Memory B cell (primary cell): Measurements from ENCODE around the gene PHC2.

ENCODE experiments used
- ATAC-seq: fragments of 150-1000 bp; cut with Tn5 transposase; 2 replicates; pipeline ENCODE4 v1.10.0; 2021; ENCODE audit warnings: low read depth, mild to moderate bottlenecking, moderate library complexity
- DNase-seq, 2 donors: peaks; one replicate each; pipeline ENCODE4 v3.0.0; 2022; ENCODE audit warnings: low spot score in 2 of 2
- H3K27ac Mint-ChIP-seq: one replicate; pipeline ENCODE4 v1.8.0; 2022; ENCODE audit warnings: mild to moderate bottlenecking, moderate library complexity, mixed read lengths
- H3K27me3 Mint-ChIP-seq: one replicate; pipeline ENCODE4 v1.8.0; 2022; ENCODE audit warnings: mixed read lengths
- H3K36me3 Mint-ChIP-seq: one replicate; pipeline ENCODE4 v1.8.0; 2022; ENCODE audit warnings: mild to moderate bottlenecking, mixed read lengths
- H3K4me1 Mint-ChIP-seq: one replicate; pipeline ENCODE4 v1.8.0; 2022; ENCODE audit warnings: mixed read lengths
- H3K4me3 Mint-ChIP-seq: one replicate; pipeline ENCODE4 v1.8.0; 2022; ENCODE audit warnings: mild to moderate bottlenecking, moderate library complexity, mixed read lengths
- H3K9me3 Mint-ChIP-seq: one replicate; pipeline ENCODE4 v1.8.0; 2022; ENCODE audit warnings: mixed read lengths

The PHC2 gene

DNA sequence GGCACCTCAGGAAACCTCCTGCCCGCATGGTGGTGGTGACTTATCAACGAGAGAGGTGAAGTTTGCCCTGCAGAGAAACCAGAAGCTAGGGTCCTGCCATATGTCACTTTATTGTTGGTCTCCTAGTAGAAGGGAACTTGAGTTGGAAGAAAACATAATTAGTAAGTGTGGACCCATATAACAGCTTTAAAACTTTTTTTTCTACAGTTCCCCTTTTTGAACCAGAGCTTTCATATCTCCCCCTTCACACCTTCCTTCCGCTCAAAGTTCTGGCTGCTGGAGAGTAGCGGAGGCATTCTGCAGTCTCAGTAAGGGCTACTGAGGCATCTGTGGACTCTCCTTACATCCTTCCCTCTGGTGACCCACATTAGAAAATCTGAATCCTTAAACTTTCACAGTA is 48.9 kb downstream of the PHC2 start:
- ATAC-seq (peak; percentile 91), DNase-seq (peak in 1 of 2 donors; percentile 7)
- no peaks in the 10 kb centered on the region for H3K9me3 Mint-ChIP-seq
- no peaks in the 10 kb centered on the region for H3K36me3 Mint-ChIP-seq
- H3K4me3 Mint-ChIP-seq, result no peak overlapping the region
- no peak overlapping the region for H3K27ac Mint-ChIP-seq
- peaks cover 13% of the 10 kb centered on the region for H3K4me1 Mint-ChIP-seq
- peaks cover 18% of the 10 kb centered on the region for H3K27me3 Mint-ChIP-seq

DNA sequence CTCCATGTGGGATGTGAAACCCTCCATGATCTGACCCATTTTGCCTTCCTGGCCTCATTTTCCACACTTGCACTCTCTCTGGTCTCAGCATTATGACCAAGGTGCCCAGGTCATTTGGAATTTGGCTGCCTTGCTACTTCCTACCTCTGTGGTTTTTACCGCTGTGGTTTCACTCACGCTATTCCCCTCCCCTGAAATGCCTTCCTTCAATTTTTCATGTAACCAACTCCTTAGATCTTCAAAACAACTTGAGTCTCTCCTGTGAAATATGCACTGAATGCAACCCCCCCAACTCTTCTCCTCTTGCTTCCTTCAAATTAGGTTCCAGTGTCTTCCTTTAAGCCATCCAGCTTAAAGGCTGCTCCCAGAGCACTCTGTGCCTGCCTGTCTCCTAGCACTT is 50.1 kb downstream of the PHC2 start:
- Mint-ChIP-seq H3K4me3 (no peak overlapping the region), H3K27me3 (peaks cover 18% of the 10 kb centered on the region), H3K4me1 (peaks cover 13% of the 10 kb centered on the region), H3K27ac (no peak overlapping the region), H3K36me3 (no peaks in the 10 kb centered on the region), H3K9me3 (no peaks in the 10 kb centered on the region)
- ATAC-seq, result no peak
- DNase-seq, result no peak

DNA sequence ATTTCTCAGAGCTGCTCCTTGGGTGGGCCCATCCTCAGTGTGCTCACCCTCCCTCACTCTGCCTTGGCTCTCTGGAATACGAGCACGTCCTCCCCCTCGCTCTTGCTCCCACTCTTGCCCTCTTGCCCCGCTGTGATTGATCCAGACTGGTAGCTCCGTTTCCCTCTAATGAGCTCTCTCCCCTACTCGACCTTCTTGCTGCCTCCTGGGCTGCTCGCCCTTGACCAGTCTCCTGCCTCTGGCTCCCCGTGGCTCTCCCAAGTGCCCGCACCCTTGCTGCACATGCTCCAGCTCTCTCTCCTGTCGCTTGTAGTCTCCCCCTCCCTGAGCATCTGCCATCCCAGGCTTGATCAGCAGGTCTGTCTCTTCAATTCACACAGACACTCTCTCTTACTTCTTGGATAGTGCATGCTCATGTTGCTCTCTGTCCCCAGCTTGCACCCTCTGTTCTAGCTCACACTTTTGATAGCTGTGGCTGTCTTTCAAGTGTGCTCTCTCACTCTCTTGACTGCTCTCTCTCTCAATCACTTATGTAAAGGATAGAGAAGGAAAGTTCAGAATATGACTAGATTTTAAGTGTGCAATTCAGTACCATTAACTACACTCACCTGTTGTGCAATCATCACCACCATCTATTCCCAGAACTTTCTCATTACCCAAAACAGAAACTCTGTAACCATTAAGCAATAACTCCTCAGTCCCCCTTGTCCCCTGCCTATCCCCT is 51.1 kb downstream of the PHC2 start:
- no peak overlapping the region for H3K27ac Mint-ChIP-seq
- H3K36me3 Mint-ChIP-seq, result no peaks in the 10 kb centered on the region
- no peaks in the 10 kb centered on the region for H3K9me3 Mint-ChIP-seq
- peaks cover 19% of the 10 kb centered on the region for H3K27me3 Mint-ChIP-seq
- no peak overlapping the region for H3K4me3 Mint-ChIP-seq
- DNase-seq (no peak), ATAC-seq (no peak)
- peaks cover 13% of the 10 kb centered on the region for H3K4me1 Mint-ChIP-seq

DNA sequence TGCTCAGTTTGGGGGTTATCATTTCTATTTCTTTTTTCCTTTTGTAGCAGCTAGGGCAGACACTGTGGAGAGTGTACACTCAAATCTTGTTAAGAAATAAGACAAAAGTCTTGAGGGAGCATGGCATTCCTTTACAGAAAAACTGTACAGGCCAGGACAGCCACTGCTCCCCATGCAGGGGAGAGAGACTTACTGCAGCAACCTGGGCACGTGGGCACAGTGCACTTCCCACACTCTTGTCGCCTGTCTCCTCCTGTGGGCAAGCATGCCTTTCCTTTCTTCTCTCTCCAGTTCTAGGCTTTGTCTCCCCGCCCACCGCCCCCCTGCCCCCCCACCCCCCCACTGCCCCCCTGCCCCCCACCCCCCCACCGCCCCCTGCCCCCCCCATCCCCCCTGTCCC is 51.9 kb downstream of the PHC2 start:
- H3K36me3 Mint-ChIP-seq, result no peaks in the 10 kb centered on the region

DNA sequence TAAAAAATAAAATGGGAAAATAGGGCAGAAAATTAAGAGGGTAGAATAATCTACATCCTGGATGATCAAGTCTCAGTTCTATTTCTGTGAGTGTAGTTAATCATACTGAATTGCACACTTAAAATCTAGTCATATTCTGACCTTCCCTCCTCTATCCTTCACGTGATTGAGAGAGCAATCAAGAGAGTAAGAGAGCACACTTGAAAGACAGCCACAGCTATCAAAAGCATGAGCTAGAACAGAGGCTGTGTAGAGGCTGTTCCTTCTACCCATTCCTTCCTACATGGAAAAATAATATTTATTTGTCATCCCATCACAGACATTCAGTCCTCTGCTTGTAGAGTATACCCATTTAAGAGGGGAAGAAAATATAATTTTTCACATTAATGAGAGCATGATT is 52.4 kb downstream of the PHC2 start:
- no peak for DNase-seq
- no peaks in the 10 kb centered on the region for H3K36me3 Mint-ChIP-seq
- no peak overlapping the region for H3K27ac Mint-ChIP-seq
- no peaks in the 10 kb centered on the region for H3K9me3 Mint-ChIP-seq
- ATAC-seq, result no peak
- H3K4me1 Mint-ChIP-seq, result peaks cover 13% of the 10 kb centered on the region
- H3K27me3 Mint-ChIP-seq, result peaks cover 19% of the 10 kb centered on the region
- H3K4me3 Mint-ChIP-seq, result no peak overlapping the region

More for the DNA sequence above, 51.9 kb downstream of the PHC2 start:
- Mint-ChIP-seq H3K4me1 (peaks cover 13% of the 10 kb centered on the region), H3K4me3 (no peak overlapping the region), H3K27ac (no peak overlapping the region), H3K9me3 (no peaks in the 10 kb centered on the region), H3K27me3 (peaks cover 17% of the 10 kb centered on the region)
- ATAC-seq (no peak), DNase-seq (no peak)

DNA sequence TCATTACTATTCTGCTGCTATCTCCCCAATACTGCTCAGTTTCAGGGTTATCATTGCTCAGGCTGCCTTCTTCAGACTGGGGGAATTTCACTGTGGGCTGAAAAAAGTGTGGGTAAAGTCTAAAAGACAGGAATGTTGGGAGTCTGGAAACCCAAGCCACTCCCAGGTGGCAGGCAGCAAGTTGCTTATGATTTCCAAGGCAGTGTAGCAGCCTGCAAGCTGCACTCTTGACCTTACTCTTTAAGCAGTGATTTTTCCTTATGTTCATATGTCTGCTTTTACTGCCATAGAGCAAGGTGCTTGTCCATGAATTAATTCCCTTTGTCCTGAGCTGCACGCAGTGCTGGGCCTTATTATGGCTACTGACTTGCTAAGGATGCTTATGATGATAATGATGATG is 53.1 kb downstream of the PHC2 start:
- H3K4me3 Mint-ChIP-seq, result no peak overlapping the region
- H3K36me3 Mint-ChIP-seq, result no peaks in the 10 kb centered on the region
- no peaks in the 10 kb centered on the region for H3K9me3 Mint-ChIP-seq
- no peak overlapping the region for H3K27ac Mint-ChIP-seq
- H3K4me1 Mint-ChIP-seq, result peaks cover 13% of the 10 kb centered on the region
- peaks cover 22% of the 10 kb centered on the region for H3K27me3 Mint-ChIP-seq
- ATAC-seq (no peak), DNase-seq (no peak)

DNA sequence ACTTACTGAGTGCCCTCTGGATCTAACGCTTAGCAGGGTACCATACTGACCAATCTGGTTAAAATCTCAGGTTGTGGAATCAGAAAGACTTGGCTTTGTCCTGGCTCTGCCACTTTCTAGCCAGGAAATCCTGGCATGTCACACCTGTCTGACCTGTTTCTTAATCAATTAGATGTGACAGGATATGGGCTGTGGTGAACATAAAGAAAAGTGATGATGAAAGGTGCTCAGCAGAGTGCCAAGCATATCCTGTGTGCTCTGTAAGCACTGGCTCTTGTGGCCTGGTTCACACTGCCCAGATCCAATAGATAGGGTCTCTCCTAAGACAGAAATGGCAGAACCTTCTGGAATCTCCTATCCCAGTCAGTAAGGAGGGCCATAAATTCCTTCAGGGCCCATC is 53.9 kb downstream of the PHC2 start:
- ATAC-seq, result no peak

DNA sequence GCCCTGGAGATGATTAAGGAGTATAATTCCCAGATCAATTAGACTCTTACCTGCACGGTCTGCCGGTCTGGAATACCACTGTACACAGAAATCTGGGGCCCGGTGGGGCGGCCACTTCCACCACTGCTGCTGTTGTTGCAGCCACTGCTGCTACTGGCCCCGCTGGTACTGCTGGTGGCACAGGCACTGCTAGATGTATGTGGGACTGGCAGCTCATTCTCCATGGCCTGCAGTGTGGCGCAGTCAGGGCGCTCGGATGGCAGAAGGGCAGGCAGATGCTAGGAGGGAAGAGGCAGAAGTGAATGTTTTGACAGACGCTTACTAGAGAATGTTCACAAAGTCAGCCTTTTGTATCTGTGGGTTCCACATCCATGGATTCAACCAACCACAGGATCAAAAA is 55.6 kb downstream of the PHC2 start:
- Mint-ChIP-seq H3K4me1 (no peaks in the 10 kb centered on the region), H3K4me3 (no peak overlapping the region), H3K27me3 (peaks cover 19% of the 10 kb centered on the region), H3K27ac (no peak overlapping the region), H3K9me3 (no peaks in the 10 kb centered on the region), H3K36me3 (no peaks in the 10 kb centered on the region)
- DNase-seq, result no peak
- ATAC-seq, result no peak

More for the DNA sequence above, 53.9 kb downstream of the PHC2 start:
- H3K9me3 Mint-ChIP-seq, result no peaks in the 10 kb centered on the region
- no peak overlapping the region for H3K4me3 Mint-ChIP-seq
- H3K4me1 Mint-ChIP-seq, result peaks cover 9% of the 10 kb centered on the region
- H3K27ac Mint-ChIP-seq, result no peak overlapping the region
- H3K27me3 Mint-ChIP-seq, result peaks cover 22% of the 10 kb centered on the region
- no peaks in the 10 kb centered on the region for H3K36me3 Mint-ChIP-seq
- no peak for DNase-seq

DNA sequence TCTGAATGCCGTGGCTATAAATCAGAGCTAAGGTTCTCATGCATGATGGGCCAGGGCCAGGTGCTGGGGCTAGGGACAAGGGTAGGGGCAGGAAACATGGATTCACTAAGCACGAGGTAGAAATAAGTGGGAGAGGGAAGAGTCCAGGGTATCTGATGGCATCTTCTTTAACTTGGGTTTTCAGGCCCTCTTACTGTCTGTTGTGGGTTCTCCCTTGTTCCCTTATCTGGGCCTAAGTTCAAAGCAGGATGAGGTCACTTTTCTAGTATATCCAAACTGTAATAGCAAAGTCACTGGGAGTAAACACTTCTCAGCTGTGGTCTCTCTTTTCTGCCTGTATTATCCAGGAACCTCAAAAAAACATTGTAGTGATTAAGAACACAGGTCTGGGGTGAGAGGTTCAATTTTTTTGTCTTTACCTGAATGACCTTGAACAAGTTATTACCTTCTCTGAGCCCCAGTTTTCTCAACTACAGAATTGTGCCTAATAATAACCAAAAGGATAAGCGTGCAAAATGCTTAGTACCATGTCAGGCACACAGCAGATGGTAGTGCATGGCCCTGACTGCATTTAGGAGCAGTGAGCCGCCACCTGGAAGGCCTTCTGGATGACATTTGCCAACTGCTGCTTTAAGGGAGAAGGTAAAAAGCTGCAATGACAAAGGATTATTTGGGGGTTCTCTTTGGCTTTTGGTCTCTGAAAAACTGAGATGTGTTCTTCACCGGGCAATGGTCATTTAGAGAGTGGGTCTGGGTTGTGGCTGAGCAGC is 56.4 kb downstream of the PHC2 start:
- H3K4me3 Mint-ChIP-seq, result no peak overlapping the region
- H3K27ac Mint-ChIP-seq, result no peak overlapping the region
- no peaks in the 10 kb centered on the region for H3K9me3 Mint-ChIP-seq
- no peaks in the 10 kb centered on the region for H3K4me1 Mint-ChIP-seq
- no peak for DNase-seq
- ATAC-seq, result no peak
- peaks cover 11% of the 10 kb centered on the region for H3K27me3 Mint-ChIP-seq
- no peaks in the 10 kb centered on the region for H3K36me3 Mint-ChIP-seq

DNA sequence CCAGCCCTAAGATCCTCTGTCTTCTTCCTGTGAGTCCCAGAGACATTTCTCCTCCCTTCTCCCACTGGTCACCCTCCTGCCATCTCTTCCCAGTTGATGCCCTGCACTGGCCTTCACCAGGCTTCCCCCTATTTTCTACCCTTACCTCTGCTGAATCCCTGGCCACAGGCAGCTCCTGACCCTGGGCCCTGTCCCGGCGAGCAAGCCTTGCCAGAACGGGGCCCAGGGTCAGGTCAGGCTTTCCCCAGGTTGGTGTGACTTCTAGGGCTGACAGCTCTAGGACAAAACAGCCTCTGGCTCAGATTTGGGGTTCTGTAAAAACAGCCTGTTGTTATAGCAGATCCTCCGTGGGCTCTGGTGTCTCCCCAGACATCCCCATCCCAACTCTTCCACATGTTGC is 57.3 kb downstream of the PHC2 start:
- Mint-ChIP-seq H3K4me1 (no peaks in the 10 kb centered on the region), H3K27me3 (peaks cover 11% of the 10 kb centered on the region), H3K36me3 (no peaks in the 10 kb centered on the region), H3K9me3 (no peaks in the 10 kb centered on the region), H3K4me3 (no peak overlapping the region), H3K27ac (no peak overlapping the region)
- DNase-seq, result no peak
- ATAC-seq, result no peak

DNA sequence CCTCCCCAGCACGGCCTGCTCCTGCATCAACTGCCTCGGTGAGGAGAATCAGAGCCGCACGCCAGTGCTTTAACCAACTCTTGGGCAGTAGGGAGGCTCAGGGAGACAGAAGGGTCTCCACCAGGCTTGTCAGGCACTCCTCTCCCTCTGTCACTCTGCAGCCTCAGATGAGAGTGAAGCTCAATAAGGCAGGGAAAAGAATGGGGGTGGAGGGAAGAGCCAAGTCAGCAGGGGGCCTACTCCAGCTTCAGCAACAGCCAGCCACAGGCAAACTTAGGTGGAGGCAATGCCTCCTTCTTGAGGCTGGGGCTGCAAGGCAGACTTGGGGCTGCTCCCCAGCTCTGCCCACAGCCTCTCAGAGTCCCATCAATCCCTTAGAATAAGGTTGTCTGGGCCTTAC is 58.2 kb downstream of the PHC2 start:
- no peak overlapping the region for H3K4me3 Mint-ChIP-seq
- ATAC-seq, result no peak
- H3K36me3 Mint-ChIP-seq, result no peaks in the 10 kb centered on the region
- H3K27me3 Mint-ChIP-seq, result peaks cover 11% of the 10 kb centered on the region
- no peaks in the 10 kb centered on the region for H3K9me3 Mint-ChIP-seq
- H3K4me1 Mint-ChIP-seq, result no peaks in the 10 kb centered on the region
- H3K27ac Mint-ChIP-seq, result no peak overlapping the region
- DNase-seq, result no peak

DNA sequence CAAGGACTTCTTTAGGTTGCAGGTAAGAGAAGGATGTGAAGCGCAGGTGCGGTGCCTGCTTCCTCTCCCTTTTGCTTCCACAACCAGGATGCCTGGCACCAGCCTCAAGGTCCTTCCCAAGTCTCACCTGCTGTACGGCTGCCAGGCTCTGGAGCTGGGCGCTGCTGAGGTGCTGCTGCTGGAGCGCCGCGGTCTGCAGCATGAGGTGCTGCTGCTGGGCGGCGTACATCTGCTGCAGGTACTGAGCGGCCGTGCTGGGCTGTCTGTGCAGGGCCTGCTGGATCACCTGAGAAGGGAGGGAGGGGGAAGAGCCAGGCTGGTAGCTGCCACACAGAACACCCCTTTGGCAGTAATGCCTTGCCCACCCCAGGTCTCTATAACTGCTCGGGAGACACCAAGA is 58.7 kb downstream of the PHC2 start:
- ATAC-seq, result no peak
- no peaks in the 10 kb centered on the region for H3K4me1 Mint-ChIP-seq

DNA sequence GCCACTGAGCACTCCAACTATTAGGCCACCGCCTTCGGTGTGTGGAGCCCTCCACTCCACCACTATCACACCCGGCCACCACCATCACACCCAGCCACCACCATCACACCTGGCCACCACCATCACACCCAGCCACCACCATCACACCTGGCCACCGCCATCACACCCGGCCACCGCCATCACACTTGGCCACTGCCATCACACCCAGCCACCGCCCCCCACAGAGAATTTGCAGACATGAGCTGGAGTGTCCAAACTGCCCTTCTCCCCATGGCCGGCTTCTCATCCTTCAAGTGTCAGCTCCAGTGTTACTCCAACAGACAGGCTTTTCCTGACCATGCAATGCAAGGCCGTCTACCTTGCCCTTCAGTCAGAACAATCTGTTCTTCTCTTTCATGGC is 59.6 kb downstream of the PHC2 start:
- DNase-seq (no peak), ATAC-seq (no peak)
- no peak overlapping the region for H3K4me3 Mint-ChIP-seq
- no peak overlapping the region for H3K27ac Mint-ChIP-seq
- H3K27me3 Mint-ChIP-seq, result peaks cover 12% of the 10 kb centered on the region
- H3K9me3 Mint-ChIP-seq, result no peaks in the 10 kb centered on the region
- no peaks in the 10 kb centered on the region for H3K4me1 Mint-ChIP-seq
- no peaks in the 10 kb centered on the region for H3K36me3 Mint-ChIP-seq

More for the DNA sequence above, 58.7 kb downstream of the PHC2 start:
- no peak overlapping the region for H3K27ac Mint-ChIP-seq
- peaks cover 12% of the 10 kb centered on the region for H3K27me3 Mint-ChIP-seq
- no peaks in the 10 kb centered on the region for H3K9me3 Mint-ChIP-seq
- no peak overlapping the region for H3K4me3 Mint-ChIP-seq
- DNase-seq, result no peak
- no peaks in the 10 kb centered on the region for H3K36me3 Mint-ChIP-seq

DNA sequence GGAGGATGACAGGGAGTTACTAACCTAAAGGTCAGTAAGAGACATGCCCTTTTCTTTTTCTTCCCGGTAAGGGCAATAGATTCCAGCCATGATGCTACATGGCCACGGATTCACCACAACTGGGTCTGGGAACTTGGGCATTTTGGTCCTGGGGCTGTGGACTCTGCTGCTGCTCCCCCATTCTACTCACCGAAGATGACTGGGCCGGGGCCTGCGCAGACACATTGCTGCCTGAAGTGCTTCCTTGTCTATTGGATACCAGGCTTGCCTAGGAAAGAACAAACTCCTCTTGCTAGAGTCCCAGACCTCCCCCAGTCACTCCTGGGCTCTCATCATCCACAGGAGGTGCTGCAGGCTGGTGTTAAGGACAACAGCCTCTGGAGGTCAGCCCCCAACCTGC is 60.1 kb downstream of the PHC2 start:
- Mint-ChIP-seq H3K36me3 (no peaks in the 10 kb centered on the region), H3K4me1 (no peaks in the 10 kb centered on the region), H3K27me3 (peaks cover 12% of the 10 kb centered on the region), H3K4me3 (no peak overlapping the region), H3K9me3 (no peaks in the 10 kb centered on the region), H3K27ac (no peak overlapping the region)
- DNase-seq (no peak), ATAC-seq (no peak)

DNA sequence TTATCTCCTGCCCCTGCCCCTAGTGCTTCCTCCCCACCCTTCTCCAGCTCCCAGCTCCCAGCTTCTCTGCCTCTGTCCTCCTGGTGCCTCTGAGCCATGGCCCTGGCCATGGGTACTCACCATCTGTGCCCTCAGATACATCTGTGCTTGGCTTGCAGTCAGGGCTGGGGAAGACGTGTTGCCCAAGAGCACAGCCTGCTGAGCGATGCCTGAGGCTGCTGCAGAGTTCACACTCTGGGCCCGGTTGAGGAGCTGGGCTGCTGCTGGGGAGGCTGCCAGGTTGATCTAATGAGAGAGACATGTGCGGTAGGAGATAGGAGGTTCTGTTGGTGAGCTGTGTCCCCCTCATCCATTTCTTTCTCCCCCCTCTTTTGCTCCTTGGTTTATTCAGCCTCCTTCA is 60.6 kb downstream of the PHC2 start:
- Mint-ChIP-seq H3K27ac (no peak overlapping the region), H3K9me3 (no peaks in the 10 kb centered on the region), H3K4me1 (no peaks in the 10 kb centered on the region), H3K36me3 (no peaks in the 10 kb centered on the region), H3K27me3 (peaks cover 12% of the 10 kb centered on the region), H3K4me3 (no peak overlapping the region)
- DNase-seq, result no peak
- ATAC-seq, result no peak
